ENCODE measurements around the gene RXRA.

The RXRA gene

GRCh38 chr9:134458207-134459108, 132.2 kb downstream of the RXRA start:
- Histone ChIP-seq H3K9me3 (ENCODE audit: control extremely low read depth in 1 of 5, control insufficient read depth in 4 of 5, insufficient read depth in 2 of 5, low read depth in 1 of 5, low read length in 4 of 5) (peaks cover 0 to 3% (median 0%) of the 10 kb centered on the region in 5 experiments), H3K4me3 (ENCODE audit: control insufficient read depth in 1 of 7, extremely low read depth in 1 of 7, insufficient read depth in 4 of 7, low read depth in 2 of 7, low read length in 6 of 7) (no peak overlapping the region), H3K27me3 (replicated peaks in 2 of 5; ENCODE audit: control insufficient read depth in 4 of 5, insufficient read depth in 5 of 5, low read length in 4 of 5) (no peaks in the 10 kb centered on the region), H3K36me3 (ENCODE audit: control insufficient read depth in 4 of 4, insufficient read depth in 4 of 4, low read length in 3 of 4) (no peaks in the 10 kb centered on the region), H3K27ac (ENCODE audit: insufficient read depth in 1 of 2, low read depth in 1 of 2, low read length in 2 of 2, poor library complexity in 1 of 2, severe bottlenecking in 2 of 2) (no peak overlapping the region), H3K4me1 (ENCODE audit: control extremely low read depth in 1 of 4, control insufficient read depth in 4 of 4, insufficient read depth in 4 of 4, low read length in 3 of 4) (peaks cover 0 to 86% (median 69%) of the 10 kb centered on the region in 4 experiments)
- WGBS (ENCODE audit: insufficient coverage), result 85% methylated on average over 13 of the region's 20 CpGs
- ChIA-PET CTCF (interaction anchor here (0.9 to 1.6 kb wide), 5 partner anchors 10 to 69 kb away, joined by 3 to 4 read pairs (median 3); no protein-coding TSS in a partner anchor), POLR2A (interaction anchor here (0.6 kb wide), 1 partner anchor 16 kb away, joined by 3 read pairs; no protein-coding TSS in a partner anchor)
- no peak for DNase-seq

GRCh38 chr9:134459164-134459563, 132.9 kb downstream of the RXRA start:
- ChIA-PET CTCF (interaction anchor here (0.9 to 1.6 kb wide), 4 partner anchors 11 to 20 kb away, joined by 3 to 4 read pairs (median 4); no protein-coding TSS in a partner anchor), POLR2A (no interaction called here)
- Histone ChIP-seq H3K27me3 (replicated peaks in 2 of 5; ENCODE audit: control insufficient read depth in 4 of 5, insufficient read depth in 5 of 5, low read length in 4 of 5) (no peaks in the 10 kb centered on the region), H3K4me3 (ENCODE audit: control insufficient read depth in 1 of 7, extremely low read depth in 1 of 7, insufficient read depth in 4 of 7, low read depth in 2 of 7, low read length in 6 of 7) (no peak overlapping the region), H3K4me1 (ENCODE audit: control extremely low read depth in 1 of 4, control insufficient read depth in 4 of 4, insufficient read depth in 4 of 4, low read length in 3 of 4) (peaks cover 0 to 89% (median 69%) of the 10 kb centered on the region in 4 experiments), H3K9me3 (ENCODE audit: control extremely low read depth in 1 of 5, control insufficient read depth in 4 of 5, insufficient read depth in 2 of 5, low read depth in 1 of 5, low read length in 4 of 5) (peaks cover 0 to 3% (median 0%) of the 10 kb centered on the region in 5 experiments), H3K36me3 (ENCODE audit: control insufficient read depth in 4 of 4, insufficient read depth in 4 of 4, low read length in 3 of 4) (no peaks in the 10 kb centered on the region), H3K27ac (ENCODE audit: insufficient read depth in 1 of 2, low read depth in 1 of 2, low read length in 2 of 2, poor library complexity in 1 of 2, severe bottlenecking in 2 of 2) (no peak overlapping the region)
- no peak for DNase-seq
- 82% methylated on average over 4 of the region's 9 CpGs for WGBS (ENCODE audit: insufficient coverage)

GRCh38 chr9:134459573-134459972, 133.3 kb downstream of the RXRA start:
- POLR2A ChIA-PET, result no interaction called here
- CTCF ChIA-PET, result interaction anchor here (0.9 to 1.5 kb wide), 4 partner anchors 11 to 41 kb away, joined by 3 to 4 read pairs (median 3); no protein-coding TSS in a partner anchor

GRCh38 chr9:134460206-134460605, 134.0 kb downstream of the RXRA start:
- POLR2A ChIA-PET, result no interaction called here
- Histone ChIP-seq H3K27me3 (replicated peaks in 2 of 5; ENCODE audit: control insufficient read depth in 4 of 5, insufficient read depth in 5 of 5, low read length in 4 of 5) (no peaks in the 10 kb centered on the region), H3K4me3 (ENCODE audit: control insufficient read depth in 1 of 7, extremely low read depth in 1 of 7, insufficient read depth in 4 of 7, low read depth in 2 of 7, low read length in 6 of 7) (no peak overlapping the region), H3K9me3 (ENCODE audit: control extremely low read depth in 1 of 5, control insufficient read depth in 4 of 5, insufficient read depth in 2 of 5, low read depth in 1 of 5, low read length in 4 of 5) (peaks cover 0 to 3% (median 0%) of the 10 kb centered on the region in 5 experiments), H3K4me1 (ENCODE audit: control extremely low read depth in 1 of 4, control insufficient read depth in 4 of 4, insufficient read depth in 4 of 4, low read length in 3 of 4) (peaks cover 0 to 78% (median 64%) of the 10 kb centered on the region in 4 experiments), H3K36me3 (ENCODE audit: control insufficient read depth in 4 of 4, insufficient read depth in 4 of 4, low read length in 3 of 4) (no peaks in the 10 kb centered on the region), H3K27ac (ENCODE audit: insufficient read depth in 1 of 2, low read depth in 1 of 2, low read length in 2 of 2, poor library complexity in 1 of 2, severe bottlenecking in 2 of 2) (no peak overlapping the region)
- DNase-seq, result no peak
- CTCF ChIA-PET, result interaction anchor here (0.9 to 1.1 kb wide), 2 partner anchors 10 to 41 kb away, joined by 3 to 4 read pairs; no protein-coding TSS in a partner anchor
- 97% methylated on average over 12 of the region's 12 CpGs for WGBS (ENCODE audit: insufficient coverage)

More at GRCh38 chr9:134459573-134459972, 133.3 kb downstream of the RXRA start:
- no peak overlapping the region for H3K4me3 ChIP-seq (ENCODE audit: control insufficient read depth in 1 of 7, extremely low read depth in 1 of 7, insufficient read depth in 4 of 7, low read depth in 2 of 7, low read length in 6 of 7)
- H3K9me3 ChIP-seq (ENCODE audit: control extremely low read depth in 1 of 5, control insufficient read depth in 4 of 5, insufficient read depth in 2 of 5, low read depth in 1 of 5, low read length in 4 of 5), result peaks cover 0 to 3% (median 0%) of the 10 kb centered on the region in 5 experiments
- WGBS (ENCODE audit: insufficient coverage), result 95% methylated on average over 9 of the region's 10 CpGs
- peaks cover 0 to 85% (median 68%) of the 10 kb centered on the region in 4 experiments for H3K4me1 ChIP-seq (ENCODE audit: control extremely low read depth in 1 of 4, control insufficient read depth in 4 of 4, insufficient read depth in 4 of 4, low read length in 3 of 4)
- no peaks in the 10 kb centered on the region for H3K27me3 ChIP-seq (replicated peaks in 2 of 5; ENCODE audit: control insufficient read depth in 4 of 5, insufficient read depth in 5 of 5, low read length in 4 of 5)
- H3K36me3 ChIP-seq (ENCODE audit: control insufficient read depth in 4 of 4, insufficient read depth in 4 of 4, low read length in 3 of 4), result no peaks in the 10 kb centered on the region
- DNase-seq, result no peak
- no peak overlapping the region for H3K27ac ChIP-seq (ENCODE audit: insufficient read depth in 1 of 2, low read depth in 1 of 2, low read length in 2 of 2, poor library complexity in 1 of 2, severe bottlenecking in 2 of 2)

- peaks cover 0 to 71% (median 57%) of the 10 kb centered on the region in 4 experiments for H3K4me1 ChIP-seq (ENCODE audit: control extremely low read depth in 1 of 4, control insufficient read depth in 4 of 4, insufficient read depth in 4 of 4, low read length in 3 of 4)
- POLR2A ChIA-PET, result no interaction called here
- whole genome bisulfite sequencing (ENCODE audit: insufficient coverage), result 78% methylated on average over 5 of the region's 5 CpGs
These were observed 134.6 kb downstream of the RXRA start for GRCh38 chr9:134460896-134461295.

GRCh38 chr9:134461426-134461982, 135.2 kb downstream of the RXRA start:
- peaks cover 0 to 3% (median 0%) of the 10 kb centered on the region in 5 experiments for H3K9me3 ChIP-seq (ENCODE audit: control extremely low read depth in 1 of 5, control insufficient read depth in 4 of 5, insufficient read depth in 2 of 5, low read depth in 1 of 5, low read length in 4 of 5)
- H3K27ac ChIP-seq (ENCODE audit: insufficient read depth in 1 of 2, low read depth in 1 of 2, low read length in 2 of 2, poor library complexity in 1 of 2, severe bottlenecking in 2 of 2), result no peak overlapping the region
- H3K4me3 ChIP-seq (ENCODE audit: control insufficient read depth in 1 of 7, extremely low read depth in 1 of 7, insufficient read depth in 4 of 7, low read depth in 2 of 7, low read length in 6 of 7), result no peak overlapping the region
- H3K36me3 ChIP-seq (ENCODE audit: control insufficient read depth in 4 of 4, insufficient read depth in 4 of 4, low read length in 3 of 4), result no peaks in the 10 kb centered on the region
- H3K27me3 ChIP-seq (replicated peaks in 2 of 5; ENCODE audit: control insufficient read depth in 4 of 5, insufficient read depth in 5 of 5, low read length in 4 of 5), result no peaks in the 10 kb centered on the region
- ChIA-PET POLR2A (no interaction called here), CTCF (interaction anchor here (3.2 to 3.6 kb wide), 2 partner anchors 12 to 13 kb away, joined by 12 to 18 read pairs; no protein-coding TSS in a partner anchor)
- H3K4me1 ChIP-seq (ENCODE audit: control extremely low read depth in 1 of 4, control insufficient read depth in 4 of 4, insufficient read depth in 4 of 4, low read length in 3 of 4), result peaks cover 0 to 67% (median 52%) of the 10 kb centered on the region in 4 experiments
- 98% methylated on average over 7 of the region's 8 CpGs for WGBS (ENCODE audit: insufficient coverage)
- DNase-seq, result no peak

More at GRCh38 chr9:134460896-134461295, 134.6 kb downstream of the RXRA start:
- no peaks in the 10 kb centered on the region for H3K27me3 ChIP-seq (replicated peaks in 2 of 5; ENCODE audit: control insufficient read depth in 4 of 5, insufficient read depth in 5 of 5, low read length in 4 of 5)
- no peaks in the 10 kb centered on the region for H3K36me3 ChIP-seq (ENCODE audit: control insufficient read depth in 4 of 4, insufficient read depth in 4 of 4, low read length in 3 of 4)
- no peak for DNase-seq
- CTCF ChIA-PET, result interaction anchor here (0.9 to 3.6 kb wide), 3 partner anchors 11 to 40 kb away, joined by 3 to 18 read pairs (median 4); no protein-coding TSS in a partner anchor
- H3K27ac ChIP-seq (ENCODE audit: insufficient read depth in 1 of 2, low read depth in 1 of 2, low read length in 2 of 2, poor library complexity in 1 of 2, severe bottlenecking in 2 of 2), result no peak overlapping the region
- H3K4me3 ChIP-seq (ENCODE audit: control insufficient read depth in 1 of 7, extremely low read depth in 1 of 7, insufficient read depth in 4 of 7, low read depth in 2 of 7, low read length in 6 of 7), result no peak overlapping the region
- peaks cover 0 to 3% (median 0%) of the 10 kb centered on the region in 5 experiments for H3K9me3 ChIP-seq (ENCODE audit: control extremely low read depth in 1 of 5, control insufficient read depth in 4 of 5, insufficient read depth in 2 of 5, low read depth in 1 of 5, low read length in 4 of 5)

Data from common myeloid progenitor, CD34-positive (primary cell).